Mesodermal cell (in vitro differentiated cells): ENCODE measurements around the gene TNXB.
"Not testable (repeated sequence)": the region's sequence is repeated elsewhere in the genome, so short reads cannot be mapped to it uniquely, and the experiment has no call there.

Experiments used
- H3K27ac ChIP-seq: 2 replicates; pipeline ENCODE4 v1.7.0; 2013; ENCODE audit warnings: mild to moderate bottlenecking, low read depth, low read length, moderate library complexity; ENCODE audit not compliant: severe bottlenecking
- H3K36me3 ChIP-seq: 2 replicates; pipeline ENCODE4 v1.7.1; 2013; ENCODE audit warnings: mild to moderate bottlenecking, low read length, moderate library complexity; ENCODE audit not compliant: control insufficient read depth, insufficient read depth
- H3K4me1 ChIP-seq: one replicate; pipeline ENCODE4 v1.7.1; 2013; ENCODE audit warnings: mild to moderate bottlenecking, low read length; ENCODE audit not compliant: insufficient read depth, control insufficient read depth, poor library complexity, severe bottlenecking
- H3K4me3 ChIP-seq: 2 replicates; pipeline ENCODE4 v1.7.0; 2013; ENCODE audit warnings: low read length, control low read depth, mild to moderate bottlenecking; ENCODE audit not compliant: insufficient read depth, poor library complexity, severe bottlenecking; ENCODE audit errors: extremely low read depth
- H3K9me3 ChIP-seq: 2 replicates; pipeline ENCODE4 v1.7.1; 2013; ENCODE audit warnings: mild to moderate bottlenecking, low read length, moderate library complexity; ENCODE audit not compliant: control insufficient read depth
- WGBS, 2 experiments: methylation state at CpG; one replicate each; pipeline ENCODE4 v1.1.5; 2013; ENCODE audit warnings: missing lambda C conversion rate in 2 of 2; ENCODE audit not compliant: insufficient coverage in 2 of 2; 5-methylcytosine and 5-hydroxymethylcytosine counted together

Gene TNXB

DNA sequence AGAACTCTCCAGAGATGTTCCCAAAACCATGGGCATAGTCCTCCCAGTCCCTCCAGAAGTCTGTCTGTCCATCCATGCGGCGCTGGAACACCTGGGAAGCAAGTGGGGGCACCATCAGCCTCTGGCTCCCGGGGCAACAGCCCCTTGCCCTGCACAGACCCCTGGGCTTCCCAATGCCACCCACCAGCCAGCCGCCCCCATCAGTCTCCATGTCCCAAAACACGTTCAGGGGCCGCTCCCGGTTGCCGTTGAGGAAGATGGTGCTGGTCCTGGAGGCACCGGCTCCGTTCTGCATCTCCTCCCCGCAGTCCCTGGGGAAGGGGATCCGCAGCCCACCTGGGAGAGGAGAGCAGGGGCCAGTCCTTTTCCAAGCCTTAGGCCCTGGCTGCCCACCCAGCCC, 99.6 kb downstream of the TNXB start:
- H3K9me3 ChIP-seq, H3K4me1 ChIP-seq, H3K36me3 ChIP-seq, H3K4me3 ChIP-seq, H3K27ac ChIP-seq: not testable (repeated sequence)
- WGBS, 2 experiments = 88 to 89% methylated on average over 1 of the region's 12 CpGs

- H3K4me1 ChIP-seq, H3K9me3 ChIP-seq, H3K4me3 ChIP-seq, H3K36me3 ChIP-seq, H3K27ac ChIP-seq: not testable (repeated sequence)
- WGBS, 2 experiments = 74 to 76% methylated on average over 4 of the region's 12 CpGs
Observed at GRCh38 chr6:32008616-32009015, 100.5 kb downstream of the TNXB start.

GRCh38 chr6:32008037-32008436, 101.1 kb downstream of the TNXB start:
- H3K27ac ChIP-seq, H3K9me3 ChIP-seq, H3K4me3 ChIP-seq, H3K36me3 ChIP-seq, H3K4me1 ChIP-seq: not testable (repeated sequence)
- WGBS, 2 experiments = no CpG with 5 or more reads among the region's 24 CpGs

DNA sequence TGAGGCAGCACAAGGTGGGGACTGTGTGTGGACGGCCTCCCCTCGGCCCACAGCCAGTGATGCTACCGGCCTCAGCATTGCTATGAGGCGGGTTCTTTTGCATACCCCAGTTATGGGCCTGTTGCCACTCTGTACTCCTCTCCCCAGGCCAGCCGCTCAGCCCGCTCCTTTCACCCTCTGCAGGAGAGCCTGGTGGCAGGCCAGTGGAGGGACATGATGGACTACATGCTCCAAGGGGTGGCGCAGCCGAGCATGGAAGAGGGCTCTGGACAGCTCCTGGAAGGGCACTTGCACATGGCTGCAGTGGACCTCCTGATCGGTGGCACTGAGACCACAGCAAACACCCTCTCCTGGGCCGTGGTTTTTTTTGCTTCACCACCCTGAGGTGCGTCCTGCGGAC, 102.1 kb downstream of the TNXB start:
- H3K4me3 ChIP-seq, H3K27ac ChIP-seq, H3K36me3 ChIP-seq, H3K9me3 ChIP-seq, H3K4me1 ChIP-seq: not testable (repeated sequence)
- 92 to 98% methylated on average over 3 to 4 of the region's 12 CpGs for WGBS, 2 experiments

DNA sequence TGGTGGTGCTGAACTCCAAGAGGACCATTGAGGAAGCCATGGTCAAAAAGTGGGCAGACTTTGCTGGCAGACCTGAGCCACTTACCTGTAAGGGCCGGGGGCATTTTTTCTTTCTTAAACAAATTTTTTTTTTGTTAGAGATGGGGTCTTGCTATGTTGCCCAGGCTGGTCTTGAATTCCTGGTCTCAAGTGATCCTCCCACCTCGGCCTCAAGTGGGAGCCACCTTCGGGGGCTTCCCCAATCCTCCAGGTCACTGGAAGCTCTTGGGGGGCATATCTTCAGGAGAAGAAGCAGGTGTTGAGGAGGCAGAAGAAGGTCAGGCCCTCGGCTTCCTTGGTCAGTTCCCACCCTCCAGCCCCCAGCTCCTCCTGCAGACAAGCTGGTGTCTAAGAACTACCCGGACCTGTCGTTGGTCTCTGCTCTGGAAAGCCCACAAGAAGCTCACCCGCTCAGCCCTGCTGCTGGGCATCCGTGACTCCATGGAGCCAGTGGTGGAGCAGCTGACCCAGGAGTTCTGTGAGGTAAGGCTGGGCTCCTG, 103.1 kb downstream of the TNXB start:
- not testable (repeated sequence) for H3K4me1 ChIP-seq, H3K4me3 ChIP-seq, H3K36me3 ChIP-seq, H3K27ac ChIP-seq, H3K9me3 ChIP-seq
- WGBS, 2 experiments = 93 to 100% methylated on average over 1 to 3 of the region's 8 CpGs

- not testable (repeated sequence) for H3K4me3 ChIP-seq, H3K4me1 ChIP-seq, H3K9me3 ChIP-seq, H3K27ac ChIP-seq, H3K36me3 ChIP-seq
- 86% methylated on average over 1 of the region's 9 CpGs; no CpG with 5 or more reads in 1 of the 2 experiments for WGBS, 2 experiments
Observed at GRCh38 chr6:32005538-32005880, 103.6 kb downstream of the TNXB start.

DNA sequence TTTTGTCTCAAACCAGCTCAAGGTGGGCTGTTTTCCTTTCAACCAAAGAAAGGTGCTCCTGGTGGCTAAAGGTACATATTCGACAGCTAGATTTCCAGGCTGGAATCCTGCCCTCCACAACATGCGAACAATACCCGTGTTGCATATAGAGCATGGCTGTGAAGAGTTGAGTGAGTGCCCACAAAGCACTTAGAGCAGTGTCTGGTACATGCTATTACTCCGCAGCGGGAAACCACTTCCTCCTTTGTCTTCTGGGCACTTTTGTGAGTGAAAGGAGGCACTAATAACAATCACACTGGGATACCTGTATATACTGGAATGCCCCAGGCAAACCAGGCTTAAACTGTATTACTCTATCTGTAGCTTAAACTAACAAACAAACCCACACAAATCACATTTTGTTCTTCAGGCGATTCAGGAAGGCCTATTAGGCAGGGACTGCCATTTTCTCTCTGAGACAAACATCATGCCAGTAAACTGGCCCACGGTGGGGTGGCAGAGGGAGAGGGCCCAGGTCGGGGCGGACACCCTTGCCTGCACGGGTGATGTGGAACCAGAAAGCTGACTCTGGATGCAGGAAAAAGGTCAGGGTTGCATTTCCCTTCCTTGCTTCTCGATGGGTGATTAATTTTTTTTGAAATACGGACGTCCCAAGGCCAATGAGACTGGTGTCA, 104.1 kb downstream of the TNXB start:
- WGBS, 2 experiments = 90 to 100% methylated on average over 2 to 7 of the region's 13 CpGs
- H3K27ac ChIP-seq, H3K9me3 ChIP-seq, H3K4me3 ChIP-seq, H3K36me3 ChIP-seq, H3K4me1 ChIP-seq: not testable (repeated sequence)

GRCh38 chr6:32004393-32004792, 104.7 kb downstream of the TNXB start:
- H3K4me3 ChIP-seq, H3K27ac ChIP-seq, H3K4me1 ChIP-seq, H3K9me3 ChIP-seq, H3K36me3 ChIP-seq: not testable (repeated sequence)
- 92% methylated on average over 2 of the region's 4 CpGs; no CpG with 5 or more reads in 1 of the 2 experiments for WGBS, 2 experiments

DNA sequence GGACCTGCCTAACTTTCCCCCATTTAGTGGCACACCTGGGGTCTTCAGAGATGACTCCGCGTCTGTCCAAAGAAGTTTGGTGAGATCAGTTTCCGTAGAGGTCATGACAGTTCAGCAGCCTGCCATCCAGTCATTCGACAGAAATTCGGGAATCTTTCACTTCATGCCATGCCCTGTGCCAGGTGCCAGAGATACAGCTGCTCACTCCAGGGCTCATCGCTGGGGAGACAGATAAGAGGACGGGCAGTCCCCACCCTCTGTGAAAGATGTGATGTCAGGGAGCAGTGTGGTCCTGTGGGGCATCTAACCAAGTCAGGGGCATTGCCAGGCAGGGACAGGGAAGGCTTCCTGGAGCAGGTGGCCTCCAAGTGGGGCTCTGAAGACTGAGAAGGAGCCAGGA, 105.8 kb downstream of the TNXB start:
- H3K4me3 ChIP-seq, H3K9me3 ChIP-seq, H3K27ac ChIP-seq, H3K4me1 ChIP-seq, H3K36me3 ChIP-seq: not testable (repeated sequence)
- WGBS, 2 experiments = no CpG with 5 or more reads among the region's 7 CpGs

DNA sequence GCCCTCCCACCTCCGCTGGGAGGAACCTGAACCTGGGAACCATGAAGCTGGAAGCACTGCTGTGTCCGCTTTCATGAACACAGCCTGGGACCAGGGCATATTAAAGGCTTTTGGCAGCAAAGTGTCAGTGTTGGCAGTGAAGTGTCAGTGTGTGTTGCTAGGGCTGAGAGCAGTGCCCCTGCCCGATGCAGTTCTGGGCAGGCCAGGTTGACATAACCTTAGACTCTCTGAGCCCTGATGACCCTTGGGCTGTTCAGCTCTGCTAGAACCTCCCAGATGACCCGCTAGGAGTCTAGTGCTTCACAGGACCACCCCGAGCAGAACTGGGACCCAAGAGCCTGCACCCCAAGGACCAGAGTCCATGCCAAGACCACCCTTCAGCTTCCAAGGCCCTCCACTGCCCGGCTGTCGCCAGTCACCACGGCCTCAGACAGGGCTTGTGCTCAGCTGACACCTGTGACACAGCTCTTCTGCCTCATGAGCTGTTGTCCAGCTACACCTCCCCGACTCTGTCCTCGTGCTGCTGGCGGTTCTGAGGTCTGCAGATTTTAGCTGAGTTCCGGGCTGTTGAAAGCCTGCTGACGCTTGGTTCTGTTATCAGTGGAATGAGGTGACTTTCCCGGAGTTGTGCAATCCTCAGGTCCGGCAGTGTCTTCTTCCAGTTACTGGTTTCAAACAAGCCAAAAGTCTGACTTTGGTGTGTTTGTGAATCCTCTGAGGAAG, 106.4 kb downstream of the TNXB start:
- not testable (repeated sequence) for H3K4me1 ChIP-seq, H3K36me3 ChIP-seq, H3K9me3 ChIP-seq, H3K4me3 ChIP-seq, H3K27ac ChIP-seq
- no CpG with 5 or more reads among the region's 15 CpGs for WGBS, 2 experiments

GRCh38 chr6:31996385-31996784, 112.8 kb downstream of the TNXB start:
- not testable (repeated sequence) for H3K9me3 ChIP-seq, H3K27ac ChIP-seq, H3K4me1 ChIP-seq, H3K4me3 ChIP-seq, H3K36me3 ChIP-seq
- 100% methylated on average over 1 to 4 of the region's 6 CpGs for WGBS, 2 experiments
